OCI-LY7 (cell line): ENCODE measurements around the gene ADAMTS16.

Source experiments
- CTCF ChIP-seq: fragments of 200-600 bp; sonication (generic); conservative IDR thresholded peaks from 2 replicates; pipeline ENCODE4 v1.5.1; 2014; ENCODE audit warnings: mild to moderate bottlenecking, antibody characterized with exemption, low read length, moderate library complexity, mixed read lengths
- EZH2phosphoT487 ChIP-seq: fragments of 200-600 bp; sonication (generic); IDR thresholded peaks from 2 replicates; pipeline ENCODE4 v1.6.1; 2018; ENCODE audit warnings: low read depth, borderline replicate concordance, mild to moderate bottlenecking, mixed run types, antibody characterized with exemption, low read length, moderate library complexity, mixed read lengths

- TF ChIP-seq CTCF: no peak
- no peak for TF ChIP-seq EZH2phosphoT487
These were observed 48.4 kb downstream of the ADAMTS16 start for GRCh38 chr5:5188376-5189050.
